OCI-LY3 (cell line): ENCODE results near the gene SELENOM.

ENCODE experiments used
- CTCF ChIP-seq: fragments of 200-600, 300-600 bp; sonication (generic); IDR thresholded peaks from 2 replicates; pipeline ENCODE4 v1.5.1; 2014; ENCODE audit warnings: antibody characterized with exemption, low read length, low read depth
- EZH2phosphoT487 ChIP-seq: fragments of 200-600 bp; shearing (Covaris generic); IDR thresholded peaks from 2 replicates; pipeline ENCODE4 v1.6.1; 2018; ENCODE audit warnings: antibody characterized with exemption, mixed run types, low read depth

GRCh38 chr22:31121403-31121802, 14.0 kb upstream of the SELENOM start:
- TF ChIP-seq CTCF (no peak), EZH2phosphoT487 (no peak)
